ENCODE results near the gene CCDC183. TPM values are rescaled to one million over a fixed set of nuclear protein-coding genes. Genes with fewer than 3 reads are reported as not detected.

The CCDC183 gene
- polyA plus RNA-seq, 3 donors: 0.54 to 2.1 TPM; not detected in 1

DNA sequence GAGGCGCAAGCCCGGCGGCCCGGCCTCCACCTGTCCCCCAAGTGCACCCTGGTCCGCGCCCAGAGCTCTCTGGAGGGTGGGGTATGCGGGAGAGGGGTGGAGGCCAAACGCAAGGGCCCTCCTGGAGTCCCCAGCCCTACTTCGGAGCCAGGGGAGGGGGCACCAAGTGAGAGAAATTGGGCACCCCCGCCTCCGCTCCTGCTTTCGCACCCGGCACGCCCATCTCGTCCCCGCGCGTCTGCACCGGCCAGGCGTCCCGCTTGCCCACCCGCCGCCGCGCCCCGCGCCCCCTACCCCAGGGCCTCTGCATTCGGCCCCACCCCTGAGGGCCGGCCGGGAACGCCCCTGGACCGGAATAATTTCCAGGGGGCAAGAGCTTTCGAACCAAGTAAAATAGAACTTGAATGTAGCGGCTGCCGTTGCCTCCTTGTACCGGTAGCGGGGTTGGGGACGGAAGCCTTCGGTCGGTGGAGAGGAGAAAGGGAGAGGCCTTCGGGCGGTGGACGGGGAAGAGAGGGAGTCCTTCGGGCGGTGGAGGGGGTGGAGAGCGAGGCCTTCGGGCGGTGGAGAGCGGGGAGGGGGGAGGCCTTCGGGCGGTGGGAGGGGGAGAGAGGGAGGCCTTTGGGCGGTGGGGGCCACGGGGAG, 52.4 kb downstream of the CCDC183 start:
- Histone ChIP-seq H3K79me2 (ENCODE audit: insufficient read depth, low read length) (no peaks in the 10 kb centered on the region), H3K9ac (ENCODE audit: insufficient read depth, low read length, poor library complexity, severe bottlenecking) (peak overlapping the region; percentile 56), H3K36me3 (replicated peaks in 1 of 2; ENCODE audit: control insufficient read depth in 1 of 2, insufficient read depth in 2 of 2, low read length in 2 of 2) (peaks cover 0 to 5% of the 10 kb centered on the region in 2 donors), H3K4me2 (replicated peaks; ENCODE audit: extremely low read depth, low read length, poor library complexity, severe bottlenecking) (peak overlapping the region; percentile 99), H3K4me1 (ENCODE audit: control insufficient read depth in 1 of 2, insufficient read depth in 2 of 2, low read length in 2 of 2) (peaks cover 22 to 42% of the 10 kb centered on the region in 2 donors), H3K27ac (ENCODE audit: low read depth in 1 of 2, low read length in 2 of 2) (peak overlapping the region; percentile 31 to 73), H4K20me1 (ENCODE audit: insufficient read depth, low read length) (peaks cover 9% of the 10 kb centered on the region), H3K27me3 (ENCODE audit: control insufficient read depth in 2 of 2, insufficient read depth in 2 of 2, low read length in 2 of 2) (peaks cover 12 to 31% of the 10 kb centered on the region in 2 donors), H3K9me3 (replicated peaks in 1 of 2; ENCODE audit: control insufficient read depth in 1 of 2, insufficient read depth in 1 of 2, low read length in 2 of 2) (peaks cover 0 to 5% of the 10 kb centered on the region in 2 donors), H2AFZ (ENCODE audit: insufficient read depth, low read depth, low read length, poor library complexity, severe bottlenecking) (peak overlapping the region; percentile 68), H3K4me3 (replicated peaks in 1 of 3; ENCODE audit: low read depth in 2 of 3, low read length in 3 of 3) (peak overlapping the region; percentile 74 to 93 (median 76))
- H3K4me1 Mint-ChIP-seq: peaks cover 22% of the 10 kb centered on the region
- intact Hi-C loops (cut with micrococcal nuclease): loop anchor here (2.0 to 10.0 kb wide), 5 partner anchors 38 to 104 kb away; partner anchors contain the start of genes TRAF2 (in 2 of the 2), C8G (in 1 of the 2), FBXW5 (in 1 of the 2) and LCN12 (in 1 of the 2)
- peaks cover 29 to 41% (median 30%) of the 10 kb centered on the region in 3 donors for H3K27me3 Mint-ChIP-seq (ENCODE audit: low read depth in 3 of 3)
- H3K36me3 Mint-ChIP-seq: peaks cover 0 to 9% of the 10 kb centered on the region in 2 donors
- H3K9me3 Mint-ChIP-seq: peaks cover 0 to 15% (median 10%) of the 10 kb centered on the region in 7 donors
- TF ChIP-seq, protein P1, sequence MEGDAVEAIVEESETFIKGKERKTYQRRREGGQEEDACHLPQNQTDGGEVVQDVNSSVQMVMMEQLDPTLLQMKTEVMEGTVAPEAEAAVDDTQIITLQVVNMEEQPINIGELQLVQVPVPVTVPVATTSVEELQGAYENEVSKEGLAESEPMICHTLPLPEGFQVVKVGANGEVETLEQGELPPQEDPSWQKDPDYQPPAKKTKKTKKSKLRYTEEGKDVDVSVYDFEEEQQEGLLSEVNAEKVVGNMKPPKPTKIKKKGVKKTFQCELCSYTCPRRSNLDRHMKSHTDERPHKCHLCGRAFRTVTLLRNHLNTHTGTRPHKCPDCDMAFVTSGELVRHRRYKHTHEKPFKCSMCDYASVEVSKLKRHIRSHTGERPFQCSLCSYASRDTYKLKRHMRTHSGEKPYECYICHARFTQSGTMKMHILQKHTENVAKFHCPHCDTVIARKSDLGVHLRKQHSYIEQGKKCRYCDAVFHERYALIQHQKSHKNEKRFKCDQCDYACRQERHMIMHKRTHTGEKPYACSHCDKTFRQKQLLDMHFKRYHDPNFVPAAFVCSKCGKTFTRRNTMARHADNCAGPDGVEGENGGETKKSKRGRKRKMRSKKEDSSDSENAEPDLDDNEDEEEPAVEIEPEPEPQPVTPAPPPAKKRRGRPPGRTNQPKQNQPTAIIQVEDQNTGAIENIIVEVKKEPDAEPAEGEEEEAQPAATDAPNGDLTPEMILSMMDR (IDR thresholded peaks at IDR 0.05): no peak
- peak in 2 of 3 donors; percentile 15 to 28 for DNase-seq
- H3K27ac Mint-ChIP-seq: peak overlapping the region in 4 of 7 donors; percentile 49 to 97 (median 90)
- WGBS (ENCODE audit: insufficient coverage): under 1% methylated on average over 38 of the region's 53 CpGs
- peak overlapping the region; percentile 92 to 97 for H3K4me3 Mint-ChIP-seq

DNA sequence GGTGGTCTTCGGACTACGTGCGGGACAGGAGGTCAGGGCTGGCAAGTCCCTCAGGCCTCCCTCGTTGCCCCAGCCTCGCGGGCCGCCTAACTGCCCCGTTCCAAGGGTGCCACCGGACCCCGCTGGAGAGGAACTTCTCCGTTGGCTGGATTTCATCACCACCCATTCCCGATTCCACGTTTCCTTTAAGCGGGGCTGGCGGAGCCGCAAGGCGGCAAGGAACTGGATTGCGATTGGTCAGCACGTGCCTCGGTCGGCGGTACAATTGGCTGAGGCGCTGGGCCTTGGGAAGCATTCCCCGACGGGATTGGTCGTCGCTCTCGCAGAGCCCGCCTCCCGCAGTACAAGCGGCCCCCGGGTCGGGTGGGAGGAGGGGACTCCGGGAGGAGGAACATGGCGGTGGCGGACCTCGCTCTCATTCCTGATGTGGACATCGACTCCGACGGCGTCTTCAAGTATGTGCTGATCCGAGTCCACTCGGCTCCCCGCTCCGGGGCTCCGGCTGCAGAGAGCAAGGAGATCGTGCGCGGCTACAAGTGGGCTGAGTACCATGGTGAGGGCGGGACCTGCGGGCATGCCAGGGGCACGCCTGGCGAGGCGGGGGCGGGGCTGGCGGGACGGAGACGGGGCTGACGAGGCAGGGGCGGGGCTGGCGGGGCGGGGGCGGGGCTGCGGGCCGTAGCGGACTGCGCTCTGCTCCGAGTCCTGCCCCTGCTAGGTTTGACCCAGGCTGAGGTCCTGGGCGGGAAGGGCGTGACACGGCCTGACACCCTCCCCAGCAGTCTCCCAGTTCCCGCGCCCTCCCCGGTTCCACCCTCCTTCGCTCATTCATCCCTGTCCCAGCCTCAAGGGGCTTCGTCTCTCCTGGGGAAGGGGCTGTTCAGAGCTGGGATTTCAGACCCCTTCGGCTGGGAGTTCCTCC, 53.2 kb downstream of the CCDC183 start, which contains the start of gene PHPT1:
Gene PHPT1, plus strand, starts transcription at position 372 of the 922 bp plus-strand sequence. Its CDS starts 22 bp downstream, at position 394.
- Histone ChIP-seq H4K20me1 (ENCODE audit: insufficient read depth, low read length) (peaks cover 9% of the 10 kb centered on the region), H3K27me3 (ENCODE audit: control insufficient read depth in 2 of 2, insufficient read depth in 2 of 2, low read length in 2 of 2) (peaks cover 12 to 24% of the 10 kb centered on the region in 2 donors), H3K4me1 (ENCODE audit: control insufficient read depth in 1 of 2, insufficient read depth in 2 of 2, low read length in 2 of 2) (peaks cover 21 to 34% of the 10 kb centered on the region in 2 donors), H3K9me3 (replicated peaks in 1 of 2; ENCODE audit: control insufficient read depth in 1 of 2, insufficient read depth in 1 of 2, low read length in 2 of 2) (peaks cover 0 to 5% of the 10 kb centered on the region in 2 donors), H2AFZ (ENCODE audit: insufficient read depth, low read depth, low read length, poor library complexity, severe bottlenecking) (peak within 1 kb of the TSS; percentile 68), H3K4me3 (replicated peaks in 1 of 3; ENCODE audit: low read depth in 2 of 3, low read length in 3 of 3) (peak within 1 kb of the TSS; percentile 74 to 93 (median 76)), H3K79me2 (ENCODE audit: insufficient read depth, low read length) (no peaks in the 10 kb centered on the region), H3K9ac (ENCODE audit: insufficient read depth, low read length, poor library complexity, severe bottlenecking) (peak within 1 kb of the TSS; percentile 56), H3K27ac (ENCODE audit: low read depth in 1 of 2, low read length in 2 of 2) (peak within 1 kb of the TSS; percentile 31 to 73), H3K36me3 (replicated peaks in 1 of 2; ENCODE audit: control insufficient read depth in 1 of 2, insufficient read depth in 2 of 2, low read length in 2 of 2) (peaks cover 0 to 5% of the 10 kb centered on the region in 2 donors), H3K4me2 (replicated peaks; ENCODE audit: extremely low read depth, low read length, poor library complexity, severe bottlenecking) (peak within 1 kb of the TSS; percentile 99)
- intact Hi-C loops (cut with micrococcal nuclease): loop anchor here (2.0 to 10.0 kb wide), 5 partner anchors 38 to 103 kb away; partner anchors contain the start of genes TRAF2 (in 2 of the 2), C8G (in 1 of the 2), FBXW5 (in 1 of the 2) and LCN12 (in 1 of the 2)
- TF ChIP-seq, protein P1 (IDR thresholded peaks at IDR 0.05): no peak
- H3K36me3 Mint-ChIP-seq: peaks cover 0 to 9% of the 10 kb centered on the region in 2 donors
- DNase-seq: peak; percentile 98
- H3K4me3 Mint-ChIP-seq: peak within 1 kb of the TSS; percentile 92 to 97
- H3K27me3 Mint-ChIP-seq (ENCODE audit: low read depth in 3 of 3): peaks cover 24 to 33% (median 24%) of the 10 kb centered on the region in 3 donors
- peak within 1 kb of the TSS; percentile 84 to 97 (median 96) for H3K27ac Mint-ChIP-seq
- WGBS (ENCODE audit: insufficient coverage): under 1% methylated on average over 57 of the region's 77 CpGs
- peaks cover 0 to 13% (median 9%) of the 10 kb centered on the region in 7 donors for H3K9me3 Mint-ChIP-seq
- peaks cover 20% of the 10 kb centered on the region for H3K4me1 Mint-ChIP-seq
